ENCODE measurements around the gene SSH3.

DNA sequence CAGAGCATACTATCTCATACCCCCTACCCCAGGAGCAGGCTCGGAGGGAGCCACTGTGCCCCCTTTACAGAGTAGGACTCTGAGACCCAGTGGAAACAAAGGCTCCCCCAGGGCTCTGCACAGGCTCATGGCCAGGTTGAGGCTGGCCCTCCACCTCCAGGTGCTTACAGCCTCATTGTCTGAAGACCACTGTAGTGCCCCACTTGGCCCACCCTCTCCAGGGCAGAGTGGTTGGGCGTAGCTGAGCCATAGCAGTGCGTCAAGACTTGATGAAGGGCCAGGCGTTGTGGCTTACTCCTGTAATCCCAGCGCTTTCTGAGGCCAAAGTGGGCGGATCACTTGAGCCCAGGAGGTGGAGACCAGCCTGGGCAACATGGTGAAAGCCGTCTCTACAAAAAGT is 12.5 kb upstream of the SSH3 start:
- TF ChIP-seq POLR2A (IDR thresholded peaks at IDR 0.05; ENCODE audit: extremely low read depth, insufficient read length) (no peak), MYC (IDR thresholded peaks at IDR 0.05; ENCODE audit: low read depth, low read length) (no peak)
- TF ChIP-seq, protein P1, sequence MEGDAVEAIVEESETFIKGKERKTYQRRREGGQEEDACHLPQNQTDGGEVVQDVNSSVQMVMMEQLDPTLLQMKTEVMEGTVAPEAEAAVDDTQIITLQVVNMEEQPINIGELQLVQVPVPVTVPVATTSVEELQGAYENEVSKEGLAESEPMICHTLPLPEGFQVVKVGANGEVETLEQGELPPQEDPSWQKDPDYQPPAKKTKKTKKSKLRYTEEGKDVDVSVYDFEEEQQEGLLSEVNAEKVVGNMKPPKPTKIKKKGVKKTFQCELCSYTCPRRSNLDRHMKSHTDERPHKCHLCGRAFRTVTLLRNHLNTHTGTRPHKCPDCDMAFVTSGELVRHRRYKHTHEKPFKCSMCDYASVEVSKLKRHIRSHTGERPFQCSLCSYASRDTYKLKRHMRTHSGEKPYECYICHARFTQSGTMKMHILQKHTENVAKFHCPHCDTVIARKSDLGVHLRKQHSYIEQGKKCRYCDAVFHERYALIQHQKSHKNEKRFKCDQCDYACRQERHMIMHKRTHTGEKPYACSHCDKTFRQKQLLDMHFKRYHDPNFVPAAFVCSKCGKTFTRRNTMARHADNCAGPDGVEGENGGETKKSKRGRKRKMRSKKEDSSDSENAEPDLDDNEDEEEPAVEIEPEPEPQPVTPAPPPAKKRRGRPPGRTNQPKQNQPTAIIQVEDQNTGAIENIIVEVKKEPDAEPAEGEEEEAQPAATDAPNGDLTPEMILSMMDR (IDR thresholded peaks at IDR 0.05; ENCODE audit: low read depth, low read length): no peak

Measured in NB4 (cell line).